Left renal pelvis (tissue), 4 donors: ENCODE results near the gene HLCS. TPM values are rescaled to one million over a fixed set of nuclear protein-coding genes. Genes with fewer than 3 reads are reported as not detected.

Source experiments
- DNase-seq, 4 donors: peaks; one replicate each; pipeline ENCODE4 v3.0.0-alpha.2; 2013; ENCODE audit warnings: low read depth in 4 of 4, low spot score in 3 of 4
- polyA plus RNA-seq, 4 donors: library from polyadenylated mRNA; unstranded; fragments of 120-200 nt; gene quantifications; one replicate each; pipeline ENCODE4 v1.2.1, GENCODE V29; 2013; ENCODE audit not compliant: insufficient read length in 4 of 4

HLCS gene
- polyA plus RNA-seq, 4 donors = 8.9 to 18.6 (median 16.2) TPM

DNA sequence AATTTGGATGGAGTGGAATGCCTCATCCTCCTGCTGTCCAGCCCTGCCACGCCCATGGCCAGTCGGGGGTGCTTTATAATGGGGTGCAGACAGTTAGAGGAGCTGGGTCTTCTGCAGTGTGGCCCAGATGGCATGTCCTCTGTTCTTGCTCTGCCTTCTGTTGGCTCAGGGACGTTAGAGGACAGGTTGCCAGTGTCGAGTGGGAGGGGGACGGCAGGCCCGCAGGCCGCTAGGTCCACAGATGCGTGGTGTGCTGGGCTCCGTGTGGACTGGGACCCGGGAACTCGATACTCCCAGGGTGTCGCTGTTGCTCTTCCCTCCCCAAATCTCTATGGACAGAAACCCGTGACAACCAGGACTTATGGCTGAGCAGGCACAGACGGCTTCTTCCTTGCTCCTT lies 234.3 kb downstream of the HLCS start:
- DNase-seq = no peak

DNA sequence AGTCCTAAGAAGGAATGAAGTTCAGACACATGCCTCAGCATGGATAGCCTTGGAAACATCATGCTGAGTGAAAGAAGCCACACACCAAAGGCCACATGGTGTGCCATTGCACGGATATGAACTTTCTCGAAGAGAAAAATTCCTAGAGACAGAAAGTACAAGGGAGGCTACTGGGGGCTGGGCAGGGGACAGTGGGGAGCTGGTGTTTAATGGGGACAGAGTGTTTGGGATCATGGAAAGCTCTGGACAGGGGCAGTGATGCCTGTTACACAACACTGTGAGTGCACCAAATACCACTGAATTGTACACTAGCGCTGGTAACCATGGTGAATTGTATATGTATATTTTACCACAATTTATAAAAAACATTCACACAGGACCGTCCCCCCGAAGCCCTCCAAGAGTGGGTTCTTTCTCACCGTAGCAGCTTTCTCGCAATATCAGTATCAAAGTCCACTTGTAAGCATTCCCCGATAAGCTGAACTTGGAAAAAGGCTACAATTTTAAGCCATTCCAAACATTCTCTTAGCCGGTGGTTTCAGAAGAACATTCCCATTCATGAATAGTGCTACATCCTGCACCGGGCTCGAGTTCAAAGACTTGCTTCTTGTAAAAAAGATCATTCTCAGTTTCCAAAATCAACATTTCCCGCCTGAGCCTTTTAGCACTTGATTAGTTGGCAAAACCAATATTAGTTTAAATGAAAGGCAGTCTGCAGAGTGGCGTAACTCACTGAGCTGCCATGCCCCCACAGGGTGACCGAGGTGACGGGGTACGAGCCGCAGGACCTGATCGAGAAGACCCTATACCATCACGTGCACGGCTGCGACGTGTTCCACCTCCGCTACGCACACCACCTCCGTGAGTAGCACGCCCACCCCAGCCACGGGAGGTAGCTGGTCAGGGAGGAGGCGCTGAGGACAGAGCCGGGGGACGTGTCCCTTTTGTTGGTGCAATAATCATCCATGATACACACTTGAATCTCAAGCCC lies 235.9 kb downstream of the HLCS start:
- DNase-seq = no peak

DNA sequence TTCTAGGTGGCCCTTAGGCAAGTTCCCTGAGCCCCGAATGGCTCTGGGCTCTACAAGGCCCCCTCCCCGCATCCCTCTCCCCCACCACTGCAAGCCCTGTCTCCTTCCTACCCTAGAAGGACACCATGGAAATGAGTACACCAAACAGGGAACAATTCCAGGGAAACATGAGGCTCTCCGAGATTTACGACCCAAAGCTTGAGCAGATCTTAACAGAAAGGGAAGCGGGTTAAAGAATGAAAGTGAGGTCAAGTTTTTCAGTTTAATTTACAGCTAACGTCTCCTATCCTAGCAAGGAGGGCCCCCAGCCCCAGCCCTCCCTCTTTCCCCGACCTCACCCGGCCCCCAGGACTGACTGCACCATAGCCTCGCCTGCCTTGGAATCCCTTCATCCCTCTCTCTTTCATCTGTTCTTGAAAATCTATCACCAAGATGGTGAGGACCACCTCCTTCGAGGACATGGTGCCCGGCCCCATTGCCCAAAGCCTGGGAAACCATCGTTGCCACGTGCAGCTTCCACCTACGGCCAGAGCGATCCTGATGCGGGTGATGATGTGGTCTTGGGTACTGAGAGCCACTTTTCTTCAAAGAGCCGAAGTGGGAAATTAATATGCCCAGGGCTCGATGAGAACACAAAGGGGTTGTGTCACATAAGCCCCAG lies 237.0 kb downstream of the HLCS start:
- peak in 2 of 4 donors; percentile 58 to 73 for DNase-seq

DNA sequence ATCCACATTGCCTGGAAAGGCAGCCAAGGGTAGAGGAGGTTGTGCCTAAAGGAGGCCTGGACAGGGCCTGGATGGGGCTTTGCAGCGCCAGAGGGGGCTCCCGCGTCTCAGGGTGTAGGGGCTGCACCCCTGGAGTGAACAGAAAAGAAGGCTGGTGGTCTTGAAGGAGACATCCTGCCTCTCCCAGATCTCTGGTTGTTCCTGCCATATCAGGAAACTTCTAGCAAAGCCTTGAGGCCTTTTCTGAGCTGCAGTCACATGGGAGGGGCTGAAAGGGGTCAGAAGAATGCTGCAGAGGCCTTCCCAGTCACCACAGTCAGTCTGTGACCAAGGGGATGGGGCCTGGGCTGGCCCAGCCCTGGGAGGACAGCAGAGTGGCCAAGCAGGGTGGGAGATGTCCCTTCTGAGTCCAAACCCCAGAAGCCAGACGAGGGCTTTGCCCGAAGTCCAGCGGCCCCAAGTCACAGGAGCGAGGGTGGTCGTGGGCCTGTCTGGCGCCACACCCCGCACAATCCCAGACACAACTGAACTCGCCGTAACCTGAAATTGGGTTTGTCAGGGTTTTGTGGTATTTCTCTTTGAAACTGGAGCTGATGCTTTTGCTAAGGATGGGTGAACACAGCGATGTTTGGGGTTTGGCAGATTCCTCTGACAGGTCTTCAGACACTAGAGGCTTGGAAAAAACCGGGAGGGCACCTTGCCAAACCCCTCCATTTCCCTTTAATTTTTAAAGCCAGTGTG lies 237.9 kb downstream of the HLCS start:
- DNase-seq = no peak

DNA sequence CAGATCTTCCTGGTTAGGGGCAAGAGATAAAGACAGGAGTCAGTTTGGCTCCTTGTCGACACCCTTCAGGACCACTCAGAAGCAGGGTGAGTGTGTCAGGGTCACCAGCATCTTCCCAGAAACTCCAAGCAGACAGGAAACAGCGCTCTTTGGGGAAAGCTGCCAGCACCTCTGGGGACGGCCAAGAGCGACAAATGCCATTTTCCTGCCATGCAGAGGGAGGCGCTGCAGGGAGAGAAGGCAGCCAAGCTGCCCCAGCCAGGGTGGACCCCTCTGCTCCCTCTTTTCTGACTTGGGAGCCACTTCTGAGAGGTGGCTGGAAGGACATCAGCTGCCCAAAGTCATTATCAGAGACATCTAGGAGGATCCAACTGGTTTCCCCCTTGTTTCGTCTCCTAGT lies 238.6 kb downstream of the HLCS start:
- no peak for DNase-seq

DNA sequence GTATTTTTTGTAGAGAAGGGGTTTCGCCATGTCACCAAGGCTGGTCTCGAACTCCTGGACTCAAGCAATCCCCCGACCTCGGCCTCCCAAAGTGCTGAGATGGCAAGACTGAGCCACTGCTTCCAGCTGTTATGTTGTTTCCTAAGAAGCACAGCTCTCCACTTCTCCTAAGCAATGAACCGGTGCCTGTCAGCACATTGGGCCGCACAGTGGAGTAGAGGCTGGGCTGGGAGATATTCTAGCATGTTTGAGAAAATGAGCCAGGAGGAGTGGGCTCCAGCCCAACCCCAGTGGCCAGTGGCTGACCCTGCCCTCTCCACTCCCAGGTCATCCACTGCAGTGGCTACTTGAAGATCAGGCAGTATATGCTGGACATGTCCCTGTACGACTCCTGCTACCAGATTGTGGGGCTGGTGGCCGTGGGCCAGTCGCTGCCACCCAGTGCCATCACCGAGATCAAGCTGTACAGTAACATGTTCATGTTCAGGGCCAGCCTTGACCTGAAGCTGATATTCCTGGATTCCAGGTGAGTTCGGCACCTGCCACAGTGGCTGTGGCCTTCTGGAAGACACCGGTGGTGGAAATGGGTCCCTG lies 240.6 kb downstream of the HLCS start:
- DNase-seq = no peak

DNA sequence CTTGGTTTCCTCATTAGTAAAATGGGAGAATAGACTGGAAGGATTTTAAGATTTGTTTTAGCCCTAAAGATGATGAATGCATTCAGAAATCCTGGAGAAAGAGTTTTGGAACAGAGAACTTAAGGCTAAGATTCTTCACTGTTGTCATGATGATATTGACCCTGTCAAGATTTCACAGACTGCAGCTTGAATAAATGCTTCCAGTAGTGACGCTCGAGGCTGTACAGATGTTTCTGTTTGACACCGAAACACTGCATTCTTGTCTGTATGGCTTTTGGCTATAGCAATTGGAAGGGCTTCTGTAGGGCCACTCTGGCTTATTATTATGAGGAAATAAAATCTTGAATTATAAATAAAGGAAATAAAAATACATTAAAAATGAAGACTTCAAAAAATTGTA lies 241.8 kb downstream of the HLCS start:
- DNase-seq = no peak

DNA sequence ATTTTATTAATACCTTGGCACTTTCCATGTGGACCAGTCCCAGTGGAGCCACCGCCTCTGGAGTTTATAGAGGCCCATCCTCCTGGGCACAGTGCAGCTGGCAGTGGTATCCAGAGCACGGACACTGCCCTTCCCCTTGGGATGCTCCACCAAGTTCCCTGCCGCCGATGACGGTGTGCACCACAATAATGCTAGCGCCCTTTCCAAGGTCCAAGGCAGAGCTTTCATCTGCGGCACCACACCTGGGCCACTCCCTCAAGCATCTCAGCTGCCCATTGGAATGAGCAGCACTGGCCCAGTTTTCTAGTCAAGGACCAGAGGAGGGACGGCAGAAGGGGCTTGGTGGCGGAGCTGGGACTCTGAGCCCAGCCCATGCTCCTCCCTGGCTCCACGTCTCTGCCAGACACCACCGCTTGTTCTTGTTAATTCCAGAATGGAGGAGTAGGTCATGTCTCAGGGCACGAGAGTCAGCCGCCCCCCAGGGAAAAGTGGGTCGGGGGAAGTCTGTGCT lies 243.0 kb downstream of the HLCS start:
- no peak for DNase-seq

DNA sequence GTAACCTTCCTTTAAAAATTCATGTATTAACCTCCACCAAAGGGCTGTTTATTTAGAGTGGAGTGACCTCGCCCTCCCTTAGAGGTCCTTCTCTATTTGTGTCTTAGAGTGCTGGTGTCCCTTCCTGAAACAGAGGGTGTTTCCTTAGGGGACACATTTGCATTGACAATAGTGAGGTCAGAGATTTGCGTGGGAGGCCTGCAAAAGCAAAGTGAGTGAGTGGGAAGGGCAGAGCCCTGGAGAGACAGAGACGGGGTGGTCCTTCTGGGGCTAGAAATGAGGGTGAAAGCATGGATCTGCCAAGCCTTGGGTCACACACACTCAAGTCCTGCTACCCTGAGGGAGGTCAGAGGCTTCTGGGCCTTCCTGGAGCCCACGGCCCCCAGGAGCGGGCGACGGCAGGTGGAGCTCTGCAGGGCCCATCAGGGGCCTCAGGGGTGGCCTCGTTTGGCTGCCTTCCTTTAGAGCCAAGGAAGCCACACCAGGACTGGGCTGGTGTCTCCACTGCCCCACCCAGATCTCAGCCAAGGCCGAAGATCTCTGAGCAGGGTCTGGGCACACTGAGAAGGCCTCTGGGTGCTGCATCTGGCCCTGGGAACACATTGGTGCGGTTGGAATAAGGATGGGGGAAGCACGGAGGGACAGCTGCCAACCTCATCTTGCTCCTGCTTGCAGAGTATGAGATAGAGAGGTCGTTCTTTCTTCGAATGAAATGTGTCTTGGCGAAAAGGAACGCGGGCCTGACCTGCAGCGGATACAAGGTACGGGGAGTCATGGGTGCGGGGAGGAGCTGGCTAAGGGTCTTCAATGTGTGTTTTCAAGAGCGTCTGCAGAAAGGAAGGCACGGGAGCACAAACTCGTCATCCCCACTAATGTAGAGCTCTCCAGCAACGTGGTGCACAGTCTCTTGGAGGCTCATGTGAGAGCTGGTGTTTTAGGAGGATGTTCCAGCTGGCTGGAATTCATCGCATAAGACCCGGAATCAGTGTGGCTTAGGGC lies 243.8 kb downstream of the HLCS start:
- DNase-seq = no peak

DNA sequence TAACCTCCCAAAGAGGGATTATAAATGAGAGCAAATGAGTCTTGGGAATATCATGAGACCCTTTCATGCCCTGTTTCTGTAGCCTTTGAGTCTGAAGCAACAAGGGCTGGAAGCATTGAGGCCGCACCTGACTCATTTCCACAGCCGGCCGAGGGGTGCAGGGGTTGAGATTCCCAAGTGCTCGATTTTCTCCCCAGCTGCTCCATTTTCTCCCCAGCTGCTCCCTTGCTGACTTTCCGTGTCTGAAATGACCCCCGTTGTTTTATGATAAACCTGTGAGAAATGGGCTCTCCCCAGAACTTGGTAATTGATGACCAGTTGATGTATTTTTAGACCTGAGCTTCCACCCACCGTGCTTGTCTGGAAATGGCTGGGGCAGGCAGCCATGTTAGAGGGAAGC lies 244.7 kb downstream of the HLCS start:
- no peak for DNase-seq

DNA sequence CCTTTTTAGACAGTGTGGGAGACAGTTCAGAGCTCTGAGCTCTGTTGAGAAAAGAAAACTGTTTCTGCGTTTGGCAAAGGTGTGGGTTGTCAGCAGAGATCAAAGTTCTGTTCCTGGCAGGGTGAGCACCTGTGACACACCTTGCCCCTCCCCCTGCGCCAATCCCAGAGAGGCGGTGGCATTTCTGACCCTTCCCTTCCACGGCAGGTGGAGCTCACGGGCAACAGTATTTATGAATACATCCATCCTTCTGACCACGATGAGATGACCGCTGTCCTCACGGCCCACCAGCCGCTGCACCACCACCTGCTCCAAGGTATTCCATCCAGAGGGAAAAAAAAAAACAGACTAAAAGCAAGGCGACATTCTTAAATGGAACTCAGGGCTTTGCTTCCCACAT lies 246.9 kb downstream of the HLCS start:
- no peak for DNase-seq

DNA sequence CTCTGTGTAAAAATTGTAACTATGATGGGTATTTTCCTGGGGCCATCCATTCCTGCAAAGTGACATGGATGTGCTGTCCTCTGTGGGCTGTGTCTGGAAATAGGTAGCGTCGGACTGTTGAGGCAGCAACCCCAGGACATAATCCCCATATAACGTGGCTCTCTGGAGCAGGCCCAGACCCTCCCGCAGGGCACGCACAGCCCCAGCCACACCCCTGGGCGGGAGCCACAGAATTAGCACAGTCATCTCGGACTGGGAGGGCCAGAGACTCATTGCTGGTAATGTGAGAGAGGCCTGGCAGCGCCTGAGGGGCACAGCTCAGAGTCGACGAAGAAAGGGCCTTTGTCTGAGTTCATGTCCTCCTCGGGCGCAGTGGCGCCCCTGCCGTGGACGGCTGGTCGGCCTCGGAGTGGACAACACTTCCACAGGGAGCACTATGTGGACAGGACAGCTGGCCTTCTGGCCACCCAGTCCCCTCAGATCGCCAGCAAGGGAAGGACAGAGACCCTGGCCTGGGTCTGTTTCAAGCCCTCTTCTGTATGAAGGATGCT lies 247.4 kb downstream of the HLCS start:
- no peak for DNase-seq

DNA sequence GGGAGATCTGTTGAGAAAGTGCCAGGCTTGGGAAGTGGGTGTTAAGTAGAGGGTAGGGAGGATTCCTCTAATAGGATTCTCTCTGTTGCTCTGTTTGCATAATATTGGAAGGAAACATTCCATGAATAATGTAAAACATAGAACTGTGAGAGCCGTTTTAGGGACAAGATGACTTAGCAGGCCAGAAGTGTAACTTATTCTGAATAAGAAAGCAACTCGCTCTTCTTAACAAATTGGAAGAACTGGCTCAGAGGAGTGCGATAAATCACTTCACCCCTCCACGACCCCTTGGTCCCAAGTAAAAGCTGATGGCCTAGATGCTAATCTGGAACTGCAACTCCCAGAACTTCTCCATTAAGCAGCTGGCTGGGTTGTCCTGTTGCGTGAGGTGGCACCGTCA lies 248.5 kb downstream of the HLCS start:
- no peak for DNase-seq

DNA sequence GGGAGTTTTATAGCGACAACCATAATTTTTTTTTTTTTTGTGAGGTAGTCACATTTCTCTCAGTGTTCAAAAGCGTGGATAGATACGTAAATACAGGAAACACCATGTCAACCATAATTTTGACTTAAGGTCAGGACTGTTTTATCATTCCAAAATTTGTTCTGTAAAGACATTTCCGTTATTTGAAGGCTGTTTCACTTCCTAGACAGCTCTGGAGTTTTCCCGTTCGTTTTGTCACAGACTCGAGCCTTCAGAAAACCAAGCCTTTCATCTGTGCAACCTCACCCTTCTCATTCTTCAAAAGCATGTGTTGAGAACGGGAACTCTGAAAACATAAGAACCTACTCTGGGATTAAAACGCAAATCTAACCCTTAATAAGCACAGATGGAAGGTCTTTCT lies 249.6 kb downstream of the HLCS start:
- no peak for DNase-seq

DNA sequence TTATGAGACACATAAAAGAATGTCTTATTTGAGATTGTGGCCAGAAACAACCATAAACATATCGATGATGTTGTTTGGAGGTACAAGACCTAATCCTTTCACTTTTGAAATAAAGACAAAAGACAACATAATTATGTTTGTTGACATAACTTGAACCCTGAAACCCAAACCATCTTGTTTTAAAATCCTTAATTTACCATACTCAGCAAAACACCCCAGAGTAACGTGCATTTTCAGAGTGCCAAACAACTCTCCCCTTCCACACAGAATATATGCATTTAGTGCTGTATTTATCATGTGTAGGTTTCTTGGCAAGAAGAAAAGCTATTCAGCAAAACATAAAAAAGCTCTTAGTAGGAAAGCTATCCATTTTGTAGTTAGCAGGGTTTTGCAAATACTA lies 250.1 kb downstream of the HLCS start:
- DNase-seq = no peak

DNA sequence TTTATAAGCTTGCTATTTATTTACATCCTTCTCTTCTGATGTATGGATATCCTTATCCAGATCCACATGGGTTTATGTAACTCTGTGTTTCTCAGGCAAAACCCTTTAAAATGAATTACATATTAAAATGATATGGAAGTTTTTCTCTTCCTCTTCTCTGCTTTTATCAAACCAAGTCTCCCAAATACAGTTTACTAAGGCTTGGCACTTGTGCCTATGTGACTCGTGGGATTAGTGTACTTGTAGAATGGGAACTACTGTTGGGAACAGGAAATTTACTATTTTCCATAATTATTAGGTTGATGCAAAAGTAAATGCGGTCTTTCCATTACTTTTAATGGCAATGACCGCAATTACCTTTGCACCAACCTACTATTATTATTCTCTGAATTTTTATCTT lies 252.7 kb downstream of the HLCS start:
- no peak for DNase-seq

DNA sequence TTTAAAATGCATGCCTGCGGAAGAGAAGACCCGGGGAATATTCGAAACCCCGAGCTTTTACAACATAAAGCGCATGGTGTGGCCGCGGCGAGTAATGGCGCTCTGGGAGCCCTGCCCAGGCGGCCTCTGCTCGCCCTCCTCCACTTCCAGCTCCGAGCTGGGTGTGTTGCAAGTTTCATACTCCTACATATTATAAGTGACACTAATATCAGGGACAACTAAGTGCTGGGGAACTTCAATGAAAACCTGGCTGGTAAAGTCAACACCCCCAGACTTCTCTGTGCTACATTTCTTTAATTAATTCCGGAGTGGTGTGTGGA lies 255.8 kb downstream of the HLCS start:
- DNase-seq = no peak

DNA sequence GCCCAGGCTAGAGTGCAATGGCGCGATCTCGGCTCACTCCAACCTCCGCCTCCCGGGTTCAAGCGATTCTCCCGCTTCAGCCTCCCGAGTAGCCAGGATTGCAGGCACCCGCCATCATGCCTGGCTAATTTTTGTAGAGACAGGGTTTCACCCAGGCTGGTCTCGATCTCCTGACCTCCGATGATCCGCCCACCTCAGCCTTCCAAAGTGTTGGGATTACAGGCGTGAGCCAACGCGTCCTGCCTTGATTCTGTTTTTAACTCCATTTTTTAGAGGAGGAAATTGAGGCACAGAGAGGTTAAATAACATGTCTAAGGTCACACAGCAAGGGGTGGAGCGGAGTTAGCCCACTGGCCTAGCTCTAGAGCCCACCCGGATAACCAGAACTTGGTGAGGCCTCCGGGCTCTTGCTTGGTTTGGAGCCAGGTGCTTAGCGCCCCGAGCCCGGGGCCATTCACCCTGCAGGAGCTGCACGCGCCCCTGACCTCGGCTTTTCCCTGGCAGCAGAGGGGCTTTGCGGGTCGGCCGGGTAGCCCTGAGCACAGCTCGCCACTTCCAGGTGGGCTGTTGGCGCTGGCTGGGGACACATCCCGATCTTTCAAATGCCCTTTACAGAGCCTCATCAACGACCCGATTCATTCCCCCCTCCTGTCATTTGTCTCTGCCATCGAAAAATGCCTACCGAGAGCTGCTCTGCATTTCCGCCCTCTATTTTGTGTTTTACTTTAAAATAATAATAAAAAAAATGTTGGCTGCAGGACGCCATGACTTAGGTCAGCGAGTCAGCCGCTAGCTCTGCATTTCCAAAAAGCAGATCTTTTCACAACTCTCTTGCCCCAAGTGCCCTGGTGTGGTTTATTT lies 256.4 kb downstream of the HLCS start:
- DNase-seq = no peak
